Chondrocyte (in vitro differentiated cells): Measurements from ENCODE around the gene KIF16B. TPM values are rescaled to one million over a fixed set of nuclear protein-coding genes. Genes with fewer than 3 reads are reported as not detected.

Source experiments
- DNase-seq: peaks from one replicate; pipeline ENCODE4 v3.0.0; 2021; ENCODE audit warnings: mixed read lengths, low spot score
- H3K27ac Mint-ChIP-seq: one replicate; pipeline ENCODE4 v1.8.0; 2021; ENCODE audit warnings: mild to moderate bottlenecking, moderate library complexity, mixed read lengths; ENCODE audit not compliant: unreplicated experiment
- H3K27me3 Mint-ChIP-seq: 2 replicates; pipeline ENCODE4 v1.8.0; 2021; ENCODE audit warnings: low read depth, mixed read lengths
- H3K36me3 Mint-ChIP-seq: 2 replicates; pipeline ENCODE4 v1.8.0; 2021; ENCODE audit warnings: low read depth, mixed read lengths
- H3K4me1 Mint-ChIP-seq: 2 replicates; pipeline ENCODE4 v1.8.0; 2021; ENCODE audit warnings: low read depth, mild to moderate bottlenecking, mixed read lengths
- H3K4me3 Mint-ChIP-seq: one replicate; pipeline ENCODE4 v1.8.0; 2021; ENCODE audit warnings: mild to moderate bottlenecking, moderate library complexity, mixed read lengths; ENCODE audit not compliant: unreplicated experiment
- H3K9me3 Mint-ChIP-seq: 2 replicates; pipeline ENCODE4 v1.8.0; 2021; ENCODE audit warnings: low read depth, mixed read lengths
- total RNA-seq: library from RNA; stranded (reverse); gene quantifications from 3 replicates; pipeline ENCODE4 v1.2.1, GENCODE V29; 2021
- TF ChIP-seq, protein P1 (sequence below): fragments of 200-600 bp; sonication (generic); IDR thresholded peaks from 2 replicates; pipeline ENCODE4 v1.5.0; 2021; ENCODE audit warnings: antibody characterized with exemption, mild to moderate bottlenecking, moderate library complexity

Gene KIF16B
- total RNA-seq, 1 donor from 2014 or later = 11.2 TPM

DNA sequence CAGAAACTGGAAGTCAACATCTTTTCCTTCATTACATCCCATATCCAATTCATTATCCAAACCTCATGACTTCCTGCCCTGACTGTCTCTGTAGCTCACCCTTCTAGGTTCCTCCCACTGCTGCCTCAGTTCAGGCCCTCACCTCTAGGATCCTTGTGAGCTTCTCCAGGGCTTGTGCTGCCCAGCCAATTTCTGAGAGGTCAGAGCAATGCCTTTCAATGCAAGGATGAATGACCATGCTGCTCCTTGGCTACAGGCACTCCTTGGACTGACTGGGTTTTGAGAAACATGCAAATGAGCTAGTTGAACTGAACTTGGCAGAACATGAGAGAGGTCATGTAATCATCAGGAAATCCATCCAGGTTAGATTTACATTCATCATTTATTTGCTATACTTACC, 173.4 kb downstream of the KIF16B start:
- no peak overlapping the region for H3K27ac Mint-ChIP-seq
- H3K4me1 Mint-ChIP-seq = peaks cover 5% of the 10 kb centered on the region
- H3K36me3 Mint-ChIP-seq = peaks cover 23% of the 10 kb centered on the region
- TF ChIP-seq, protein P1, sequence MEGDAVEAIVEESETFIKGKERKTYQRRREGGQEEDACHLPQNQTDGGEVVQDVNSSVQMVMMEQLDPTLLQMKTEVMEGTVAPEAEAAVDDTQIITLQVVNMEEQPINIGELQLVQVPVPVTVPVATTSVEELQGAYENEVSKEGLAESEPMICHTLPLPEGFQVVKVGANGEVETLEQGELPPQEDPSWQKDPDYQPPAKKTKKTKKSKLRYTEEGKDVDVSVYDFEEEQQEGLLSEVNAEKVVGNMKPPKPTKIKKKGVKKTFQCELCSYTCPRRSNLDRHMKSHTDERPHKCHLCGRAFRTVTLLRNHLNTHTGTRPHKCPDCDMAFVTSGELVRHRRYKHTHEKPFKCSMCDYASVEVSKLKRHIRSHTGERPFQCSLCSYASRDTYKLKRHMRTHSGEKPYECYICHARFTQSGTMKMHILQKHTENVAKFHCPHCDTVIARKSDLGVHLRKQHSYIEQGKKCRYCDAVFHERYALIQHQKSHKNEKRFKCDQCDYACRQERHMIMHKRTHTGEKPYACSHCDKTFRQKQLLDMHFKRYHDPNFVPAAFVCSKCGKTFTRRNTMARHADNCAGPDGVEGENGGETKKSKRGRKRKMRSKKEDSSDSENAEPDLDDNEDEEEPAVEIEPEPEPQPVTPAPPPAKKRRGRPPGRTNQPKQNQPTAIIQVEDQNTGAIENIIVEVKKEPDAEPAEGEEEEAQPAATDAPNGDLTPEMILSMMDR = no peak
- H3K4me3 Mint-ChIP-seq = no peak overlapping the region
- no peak for DNase-seq
- H3K9me3 Mint-ChIP-seq = peaks cover 5% of the 10 kb centered on the region
- no peaks in the 10 kb centered on the region for H3K27me3 Mint-ChIP-seq

DNA sequence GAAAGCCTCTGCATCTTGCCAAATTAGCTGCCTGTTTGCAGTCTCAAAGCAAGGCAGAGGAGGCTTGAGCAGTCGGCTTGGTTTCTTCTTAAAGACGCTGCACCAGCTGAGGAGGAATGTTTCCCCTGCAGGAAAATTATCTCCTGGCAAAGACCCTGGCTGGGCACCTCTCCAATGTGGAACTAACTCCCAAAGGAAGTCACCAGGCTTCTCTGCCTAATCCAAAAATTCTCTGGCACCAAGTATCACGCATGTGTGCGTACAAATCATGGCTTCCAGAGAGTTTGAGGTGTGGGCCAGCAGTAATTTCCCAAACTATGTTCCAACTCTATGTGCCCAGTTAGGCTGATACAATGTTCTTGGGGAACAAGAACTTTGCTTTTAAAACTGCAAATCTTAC, 176.2 kb downstream of the KIF16B start:
- Mint-ChIP-seq H3K36me3 (peaks cover 20% of the 10 kb centered on the region), H3K4me3 (no peak overlapping the region), H3K27me3 (no peaks in the 10 kb centered on the region), H3K9me3 (peaks cover 5% of the 10 kb centered on the region), H3K27ac (no peak overlapping the region), H3K4me1 (peaks cover 5% of the 10 kb centered on the region)
- DNase-seq = no peak
- TF ChIP-seq, protein P1 = no peak

- H3K9me3 Mint-ChIP-seq = peaks cover under 1% of the 10 kb centered on the region
- TF ChIP-seq, protein P1 = no peak
Observed at GRCh38 chr20:16395366-16395765, 177.9 kb downstream of the KIF16B start.

GRCh38 chr20:16394784-16395183, 178.5 kb downstream of the KIF16B start:
- DNase-seq = no peak
- H3K4me1 Mint-ChIP-seq = peaks cover 5% of the 10 kb centered on the region
- no peaks in the 10 kb centered on the region for H3K27me3 Mint-ChIP-seq

More at GRCh38 chr20:16395366-16395765, 177.9 kb downstream of the KIF16B start:
- no peak overlapping the region for H3K4me3 Mint-ChIP-seq
- no peak overlapping the region for H3K27ac Mint-ChIP-seq
- H3K4me1 Mint-ChIP-seq = peaks cover 5% of the 10 kb centered on the region
- peaks cover 15% of the 10 kb centered on the region for H3K36me3 Mint-ChIP-seq
- H3K27me3 Mint-ChIP-seq = no peaks in the 10 kb centered on the region
- DNase-seq = no peak

DNA sequence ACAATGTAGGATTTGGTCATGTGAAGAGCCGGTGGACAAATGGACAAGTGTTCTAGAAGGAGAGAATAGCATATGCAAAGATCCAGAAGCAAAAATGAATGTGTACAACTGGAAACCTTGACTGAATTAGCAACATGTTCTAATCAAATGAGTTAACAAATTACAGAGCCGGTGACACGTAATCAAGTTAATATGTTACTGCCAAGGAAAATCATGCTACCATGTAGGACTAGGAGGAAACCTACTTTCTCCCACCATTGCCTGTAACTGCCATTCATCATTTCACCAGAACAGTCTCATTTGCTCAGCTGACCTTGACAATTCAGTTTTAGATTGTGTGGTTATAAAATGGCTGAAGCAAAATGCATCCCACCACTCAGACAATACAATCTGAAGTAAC, 179.4 kb downstream of the KIF16B start:
- Mint-ChIP-seq H3K4me1 (peaks cover 5% of the 10 kb centered on the region), H3K27ac (no peak overlapping the region), H3K4me3 (no peak overlapping the region), H3K27me3 (no peaks in the 10 kb centered on the region), H3K36me3 (peaks cover 8% of the 10 kb centered on the region), H3K9me3 (no peaks in the 10 kb centered on the region)
- TF ChIP-seq, protein P1 = no peak
- DNase-seq = no peak

More at GRCh38 chr20:16394784-16395183, 178.5 kb downstream of the KIF16B start:
- TF ChIP-seq, protein P1 = no peak
- Mint-ChIP-seq H3K36me3 (peaks cover 12% of the 10 kb centered on the region), H3K4me3 (no peak overlapping the region), H3K9me3 (no peaks in the 10 kb centered on the region), H3K27ac (no peak overlapping the region)
